CD8-positive, alpha-beta memory T cell (primary cell): Measurements from ENCODE around the gene CPNE9. TPM values are rescaled to one million over a fixed set of nuclear protein-coding genes. Genes with fewer than 3 reads are reported as not detected.
A peak's percentile ranks its signal among the peaks of the same experiment; 100 is the strongest.

Experiments
- CTCF ChIA-PET: fragments of 350-600 bp; sonication (Branson Sonifier 250); formaldehyde crosslinking; loops from one replicate; lab custom pipeline; 2021; ENCODE audit warnings: antibody characterized with exemption; lab: Charles Lee
- POLR2A ChIA-PET: fragments of 350-600 bp; sonication (Branson Sonifier 250); formaldehyde crosslinking; loops from one replicate; lab custom pipeline; 2021; ENCODE audit warnings: antibody characterized with exemption; lab: Charles Lee
- DNase-seq, 5 donors: peaks; one replicate each; pipeline versions ENCODE4 v3.0.0 to v3.0.0-alpha.2; 2020 to 2022; ENCODE audit warnings: mixed read lengths in 1 of 5
- H3K27ac ChIP-seq: one replicate; pipeline ENCODE4 v1.7.0; 2013; ENCODE audit warnings: low read depth, mild to moderate bottlenecking, low read length, moderate library complexity
- H3K27me3 ChIP-seq: 2 replicates; pipeline ENCODE4 v1.7.0; 2013; ENCODE audit warnings: low read length, mild to moderate bottlenecking; ENCODE audit not compliant: insufficient read depth, poor library complexity, severe bottlenecking
- H3K36me3 ChIP-seq: 2 replicates; pipeline ENCODE4 v1.7.0; 2013; ENCODE audit warnings: mild to moderate bottlenecking, low read length, moderate library complexity; ENCODE audit not compliant: insufficient read depth
- H3K4me1 ChIP-seq: 2 replicates; pipeline ENCODE4 v1.7.0; 2013; ENCODE audit warnings: mild to moderate bottlenecking, low read length, moderate library complexity; ENCODE audit not compliant: insufficient read depth
- H3K4me3 ChIP-seq: 2 replicates; pipeline ENCODE4 v1.7.0; 2013; ENCODE audit warnings: mild to moderate bottlenecking, low read length
- H3K9me3 ChIP-seq: 2 replicates; pipeline ENCODE4 v1.7.0; 2013; ENCODE audit warnings: mild to moderate bottlenecking, low read length
- H3K27ac Mint-ChIP-seq, 8 donors: one replicate each; pipeline ENCODE4 v1.8.0; 2020 to 2021; ENCODE audit warnings: mixed read lengths in 8 of 8, mild to moderate bottlenecking in 6 of 8, inconsistent platforms in 3 of 8, moderate library complexity in 3 of 8
- H3K27me3 Mint-ChIP-seq, 2 donors: one replicate each; pipeline ENCODE4 v1.8.0; 2020 to 2021; ENCODE audit warnings: mixed read lengths in 2 of 2, mild to moderate bottlenecking in 1 of 2, moderate library complexity in 1 of 2
- H3K36me3 Mint-ChIP-seq, 3 donors: one replicate each; pipeline ENCODE4 v1.8.0; 2020 to 2021; ENCODE audit warnings: mixed read lengths in 3 of 3, inconsistent platforms in 1 of 3, mild to moderate bottlenecking in 1 of 3
- H3K4me1 Mint-ChIP-seq, 3 donors: one replicate each; pipeline ENCODE4 v1.8.0; 2020 to 2021; ENCODE audit warnings: mixed read lengths in 3 of 3, inconsistent platforms in 1 of 3, mild to moderate bottlenecking in 1 of 3
- H3K4me3 Mint-ChIP-seq, 7 donors: one replicate each; pipeline ENCODE4 v1.8.0; 2020 to 2021; ENCODE audit warnings: mixed read lengths in 7 of 7, mild to moderate bottlenecking in 6 of 7, moderate library complexity in 4 of 7, inconsistent platforms in 2 of 7
- H3K9me3 Mint-ChIP-seq, 5 donors: one replicate each; pipeline ENCODE4 v1.8.0; 2020 to 2022; ENCODE audit warnings: mixed read lengths in 5 of 5, mild to moderate bottlenecking in 3 of 5, moderate library complexity in 2 of 5, inconsistent platforms in 1 of 5
- polyA plus RNA-seq: library from polyadenylated mRNA; unstranded; fragments of 300-500 nt; fragmentation: Illumina TruSeq; gene quantifications from one replicate; pipeline ENCODE4 v1.2.3, GENCODE V29; 2021
- total RNA-seq, 2 experiments: library from RNA; stranded (reverse); gene quantifications; one replicate each; pipeline ENCODE4 v1.2.3, GENCODE V29; 2021

The CPNE9 gene
- total and polyA plus RNA-seq, 3 experiments from 2014 or later: 0.16 TPM; not detected in 2

- POLR2A ChIA-PET: no interaction called here
- CTCF ChIA-PET: no interaction called here
Measured at GRCh38 chr3:9712415-9712814, 8.8 kb downstream of the CPNE9 start.

GRCh38 chr3:9713142-9713541 lies 9.5 kb downstream of the CPNE9 start:
- H3K27me3 Mint-ChIP-seq: peaks cover 8 to 9% of the 10 kb centered on the region in 2 donors
- H3K36me3 Mint-ChIP-seq: no peaks in the 10 kb centered on the region
- H3K36me3 ChIP-seq: no peaks in the 10 kb centered on the region
- peaks cover 6% of the 10 kb centered on the region for H3K4me1 ChIP-seq
- H3K4me3 ChIP-seq: no peak overlapping the region
- H3K27ac Mint-ChIP-seq: no peak overlapping the region
- H3K27me3 ChIP-seq: no peaks in the 10 kb centered on the region
- ChIA-PET POLR2A (no interaction called here), CTCF (no interaction called here)
- H3K27ac ChIP-seq: no peak overlapping the region
- DNase-seq: no peak
- no peak overlapping the region for H3K4me3 Mint-ChIP-seq
- no peaks in the 10 kb centered on the region for H3K9me3 Mint-ChIP-seq
- peaks cover 0 to 4% (median 2%) of the 10 kb centered on the region in 3 donors for H3K4me1 Mint-ChIP-seq
- H3K9me3 ChIP-seq: no peaks in the 10 kb centered on the region

More at GRCh38 chr3:9712415-9712814, 8.8 kb downstream of the CPNE9 start:
- H3K36me3 ChIP-seq: no peaks in the 10 kb centered on the region
- Mint-ChIP-seq H3K27me3 (peaks cover 7 to 9% of the 10 kb centered on the region in 2 donors), H3K9me3 (no peaks in the 10 kb centered on the region), H3K4me3 (no peak overlapping the region), H3K36me3 (peaks cover 0 to under 1% (median 0%) of the 10 kb centered on the region in 3 donors), H3K4me1 (peaks cover 0 to 2% (median 0%) of the 10 kb centered on the region in 3 donors), H3K27ac (no peak overlapping the region)
- H3K4me3 ChIP-seq: no peak overlapping the region
- no peaks in the 10 kb centered on the region for H3K9me3 ChIP-seq
- H3K27ac ChIP-seq: no peak overlapping the region
- H3K27me3 ChIP-seq: no peaks in the 10 kb centered on the region
- no peaks in the 10 kb centered on the region for H3K4me1 ChIP-seq
- no peak for DNase-seq

GRCh38 chr3:9715136-9715535 lies 11.5 kb downstream of the CPNE9 start:
- Mint-ChIP-seq H3K4me1 (peaks cover 0 to 4% (median 2%) of the 10 kb centered on the region in 3 donors), H3K27ac (no peak overlapping the region), H3K27me3 (peaks cover 8 to 9% of the 10 kb centered on the region in 2 donors), H3K36me3 (no peaks in the 10 kb centered on the region), H3K4me3 (no peak overlapping the region), H3K9me3 (no peaks in the 10 kb centered on the region)
- POLR2A ChIA-PET: no interaction called here
- H3K27ac ChIP-seq: no peak overlapping the region
- H3K9me3 ChIP-seq: no peaks in the 10 kb centered on the region
- DNase-seq: no peak
- peaks cover 6% of the 10 kb centered on the region for H3K4me1 ChIP-seq
- CTCF ChIA-PET: no interaction called here
- no peaks in the 10 kb centered on the region for H3K36me3 ChIP-seq
- H3K4me3 ChIP-seq: no peak overlapping the region
- H3K27me3 ChIP-seq: no peaks in the 10 kb centered on the region

- H3K4me3 ChIP-seq: no peak overlapping the region
- no peak overlapping the region for H3K27ac Mint-ChIP-seq
- no peaks in the 10 kb centered on the region for H3K9me3 ChIP-seq
- H3K4me1 Mint-ChIP-seq: peaks cover 0 to 4% (median 2%) of the 10 kb centered on the region in 3 donors
- peaks cover 6% of the 10 kb centered on the region for H3K4me1 ChIP-seq
- CTCF ChIA-PET: interaction anchor here (1.0 kb wide), 1 partner anchor 13 kb away, joined by 3 read pairs; no protein-coding TSS in a partner anchor
- no peaks in the 10 kb centered on the region for H3K9me3 Mint-ChIP-seq
- H3K27me3 Mint-ChIP-seq: peaks cover 5 to 8% of the 10 kb centered on the region in 2 donors
- no peak overlapping the region for H3K4me3 Mint-ChIP-seq
- POLR2A ChIA-PET: interaction anchor here (0.7 kb wide), 1 partner anchor 16 kb away, joined by 4 read pairs; no protein-coding TSS in a partner anchor
- H3K36me3 Mint-ChIP-seq: no peaks in the 10 kb centered on the region
- no peak overlapping the region for H3K27ac ChIP-seq
- no peaks in the 10 kb centered on the region for H3K27me3 ChIP-seq
- H3K36me3 ChIP-seq: no peaks in the 10 kb centered on the region
- peak in 3 of 5 donors; percentile 11 to 55 (median 13) for DNase-seq
Measured at GRCh38 chr3:9715764-9716437, 12.3 kb downstream of the CPNE9 start.

GRCh38 chr3:9716801-9717555 lies 13.3 kb downstream of the CPNE9 start:
- H3K4me3 ChIP-seq: no peak overlapping the region
- peaks cover 0 to 4% (median 2%) of the 10 kb centered on the region in 3 donors for H3K4me1 Mint-ChIP-seq
- no peak overlapping the region for H3K27ac Mint-ChIP-seq
- POLR2A ChIA-PET: interaction anchor here (0.7 kb wide), 1 partner anchor 18 kb away, joined by 4 read pairs; no protein-coding TSS in a partner anchor
- H3K9me3 ChIP-seq: no peaks in the 10 kb centered on the region
- no peaks in the 10 kb centered on the region for H3K36me3 ChIP-seq
- no peak overlapping the region for H3K4me3 Mint-ChIP-seq
- no peak overlapping the region for H3K27ac ChIP-seq
- no peaks in the 10 kb centered on the region for H3K36me3 Mint-ChIP-seq
- DNase-seq: no peak
- CTCF ChIA-PET: no interaction called here
- no peaks in the 10 kb centered on the region for H3K27me3 ChIP-seq
- H3K4me1 ChIP-seq: peaks cover 6% of the 10 kb centered on the region
- H3K27me3 Mint-ChIP-seq: peaks cover under 1 to 8% of the 10 kb centered on the region in 2 donors
- H3K9me3 Mint-ChIP-seq: no peaks in the 10 kb centered on the region

- no peak overlapping the region for H3K27ac ChIP-seq
- Mint-ChIP-seq H3K36me3 (no peaks in the 10 kb centered on the region), H3K27ac (no peak overlapping the region), H3K4me3 (no peak overlapping the region), H3K27me3 (peaks cover under 1 to 8% of the 10 kb centered on the region in 2 donors), H3K4me1 (peaks cover 0 to 4% (median 2%) of the 10 kb centered on the region in 3 donors), H3K9me3 (no peaks in the 10 kb centered on the region)
- no peaks in the 10 kb centered on the region for H3K36me3 ChIP-seq
- no peaks in the 10 kb centered on the region for H3K9me3 ChIP-seq
- peaks cover 6% of the 10 kb centered on the region for H3K4me1 ChIP-seq
- no peaks in the 10 kb centered on the region for H3K27me3 ChIP-seq
- H3K4me3 ChIP-seq: no peak overlapping the region
- POLR2A ChIA-PET: no interaction called here
- no peak for DNase-seq
- CTCF ChIA-PET: interaction anchor here (0.9 kb wide), 1 partner anchor 10 kb away, joined by 4 read pairs; no protein-coding TSS in a partner anchor
Measured at GRCh38 chr3:9717563-9717962, 13.9 kb downstream of the CPNE9 start.

GRCh38 chr3:9718118-9718517 lies 14.5 kb downstream of the CPNE9 start:
- H3K4me3 ChIP-seq: no peak overlapping the region
- no peaks in the 10 kb centered on the region for H3K27me3 ChIP-seq
- H3K36me3 ChIP-seq: no peaks in the 10 kb centered on the region
- no peak overlapping the region for H3K27ac ChIP-seq
- peak overlapping the region in 1 of 7 donors; percentile 46 for H3K4me3 Mint-ChIP-seq
- peak overlapping the region in 1 of 8 donors; percentile 67 for H3K27ac Mint-ChIP-seq
- no peak for DNase-seq
- no peaks in the 10 kb centered on the region for H3K36me3 Mint-ChIP-seq
- no peaks in the 10 kb centered on the region for H3K9me3 Mint-ChIP-seq
- POLR2A ChIA-PET: interaction anchor here (0.5 kb wide), 1 partner anchor 65 kb away, joined by 5 read pairs; no protein-coding TSS in a partner anchor
- peaks cover 0 to 4% (median 2%) of the 10 kb centered on the region in 3 donors for H3K4me1 Mint-ChIP-seq
- H3K4me1 ChIP-seq: peaks cover 6% of the 10 kb centered on the region
- H3K27me3 Mint-ChIP-seq: peaks cover 4 to 6% of the 10 kb centered on the region in 2 donors
- no peaks in the 10 kb centered on the region for H3K9me3 ChIP-seq
- CTCF ChIA-PET: interaction anchor here (0.9 kb wide), 1 partner anchor 9 kb away, joined by 4 read pairs; no protein-coding TSS in a partner anchor
